Stimulated activated memory B cell treated with anti-CD40 and anti-IgM and Interleukin-4, amounts not matched to agents 10 μg/mL and 1 μg/mL and 100 μg/mL, for 72 hours (primary cell): ENCODE measurements around the gene MAP4.
"Not testable (repeated sequence)": the region's sequence is repeated elsewhere in the genome, so short reads cannot be mapped to it uniquely, and the experiment has no call there.

Source experiments
- ATAC-seq: fragments of 150-1000 bp; cut with Tn5 transposase; 2 replicates; pipeline ENCODE4 v1.10.0; 2021
- H3K27ac Mint-ChIP-seq: one replicate; pipeline ENCODE4 v1.8.0; 2022; ENCODE audit warnings: mild to moderate bottlenecking, mixed read lengths
- H3K27me3 Mint-ChIP-seq: one replicate; pipeline ENCODE4 v1.8.0; 2022; ENCODE audit warnings: mixed read lengths
- H3K36me3 Mint-ChIP-seq: one replicate; pipeline ENCODE4 v1.8.0; 2022; ENCODE audit warnings: mixed read lengths
- H3K4me1 Mint-ChIP-seq: one replicate; pipeline ENCODE4 v1.8.0; 2022; ENCODE audit warnings: mixed read lengths
- H3K4me3 Mint-ChIP-seq: one replicate; pipeline ENCODE4 v1.8.0; 2022; ENCODE audit warnings: mild to moderate bottlenecking, moderate library complexity, mixed read lengths
- H3K9me3 Mint-ChIP-seq: one replicate; pipeline ENCODE4 v1.8.0; 2022; ENCODE audit warnings: mixed read lengths

MAP4 gene

GRCh38 chr3:47908744-47909143, 107.5 kb downstream of the MAP4 start:
- Mint-ChIP-seq H3K4me3 (no peak overlapping the region), H3K4me1 (no peaks in the 10 kb centered on the region), H3K9me3 (no peaks in the 10 kb centered on the region), H3K36me3 (peaks cover 68% of the 10 kb centered on the region), H3K27me3 (no peaks in the 10 kb centered on the region), H3K27ac (no peak overlapping the region)
- ATAC-seq: no peak

- Mint-ChIP-seq H3K9me3 (no peaks in the 10 kb centered on the region), H3K36me3 (peaks cover 76% of the 10 kb centered on the region), H3K4me3 (no peak overlapping the region), H3K27ac (no peak overlapping the region), H3K27me3 (no peaks in the 10 kb centered on the region), H3K4me1 (no peaks in the 10 kb centered on the region)
- ATAC-seq: no peak
Observed at GRCh38 chr3:47907784-47908183, 108.4 kb downstream of the MAP4 start.

- Mint-ChIP-seq H3K9me3 (no peaks in the 10 kb centered on the region), H3K4me1 (no peaks in the 10 kb centered on the region), H3K4me3 (no peak overlapping the region), H3K27me3 (no peaks in the 10 kb centered on the region), H3K27ac (no peak overlapping the region), H3K36me3 (peaks cover 30% of the 10 kb centered on the region)
- ATAC-seq: no peak
Observed at GRCh38 chr3:47902746-47903145, 113.5 kb downstream of the MAP4 start.

- Mint-ChIP-seq H3K27ac (no peak overlapping the region), H3K9me3 (no peaks in the 10 kb centered on the region), H3K36me3 (peaks cover 25% of the 10 kb centered on the region), H3K27me3 (no peaks in the 10 kb centered on the region), H3K4me1 (no peaks in the 10 kb centered on the region), H3K4me3 (no peak overlapping the region)
- no peak for ATAC-seq
Observed at GRCh38 chr3:47901280-47901833, 114.9 kb downstream of the MAP4 start.

- no peaks in the 10 kb centered on the region for H3K27me3 Mint-ChIP-seq
- no peak overlapping the region for H3K4me3 Mint-ChIP-seq
- H3K9me3 Mint-ChIP-seq: no peaks in the 10 kb centered on the region
- H3K27ac Mint-ChIP-seq: no peak overlapping the region
- no peak for ATAC-seq
- no peaks in the 10 kb centered on the region for H3K4me1 Mint-ChIP-seq
- H3K36me3 Mint-ChIP-seq: peaks cover 19% of the 10 kb centered on the region
Observed at GRCh38 chr3:47899495-47900108, 116.6 kb downstream of the MAP4 start.

GRCh38 chr3:47897954-47898353, 118.3 kb downstream of the MAP4 start:
- Mint-ChIP-seq H3K27ac (no peak overlapping the region), H3K9me3 (no peaks in the 10 kb centered on the region), H3K27me3 (no peaks in the 10 kb centered on the region), H3K4me1 (no peaks in the 10 kb centered on the region), H3K36me3 (peaks cover 17% of the 10 kb centered on the region), H3K4me3 (no peak overlapping the region)
- ATAC-seq: no peak

GRCh38 chr3:47896736-47897135, 119.5 kb downstream of the MAP4 start:
- peaks cover 25% of the 10 kb centered on the region for H3K36me3 Mint-ChIP-seq
- H3K4me3 Mint-ChIP-seq: no peak overlapping the region
- H3K27ac Mint-ChIP-seq: no peak overlapping the region
- no peak for ATAC-seq
- no peaks in the 10 kb centered on the region for H3K9me3 Mint-ChIP-seq
- H3K27me3 Mint-ChIP-seq: no peaks in the 10 kb centered on the region
- H3K4me1 Mint-ChIP-seq: no peaks in the 10 kb centered on the region

- Mint-ChIP-seq H3K27ac (no peak overlapping the region), H3K4me1 (no peaks in the 10 kb centered on the region), H3K27me3 (no peaks in the 10 kb centered on the region), H3K36me3 (peaks cover 40% of the 10 kb centered on the region), H3K4me3 (no peak overlapping the region), H3K9me3 (no peaks in the 10 kb centered on the region)
- no peak for ATAC-seq
Observed at GRCh38 chr3:47895241-47895640, 121.0 kb downstream of the MAP4 start.

GRCh38 chr3:47892286-47893040, 123.8 kb downstream of the MAP4 start:
- Mint-ChIP-seq H3K4me3 (no peak overlapping the region), H3K9me3 (no peaks in the 10 kb centered on the region), H3K4me1 (no peaks in the 10 kb centered on the region), H3K36me3 (peaks cover 60% of the 10 kb centered on the region), H3K27me3 (no peaks in the 10 kb centered on the region), H3K27ac (no peak overlapping the region)
- ATAC-seq: no peak

GRCh38 chr3:47891613-47892005, 124.6 kb downstream of the MAP4 start:
- no peak overlapping the region for H3K4me3 Mint-ChIP-seq
- no peaks in the 10 kb centered on the region for H3K9me3 Mint-ChIP-seq
- no peaks in the 10 kb centered on the region for H3K27me3 Mint-ChIP-seq
- no peak overlapping the region for H3K27ac Mint-ChIP-seq
- H3K36me3 Mint-ChIP-seq: peaks cover 67% of the 10 kb centered on the region
- no peaks in the 10 kb centered on the region for H3K4me1 Mint-ChIP-seq
- no peak for ATAC-seq

- ATAC-seq: no peak
- H3K27ac Mint-ChIP-seq: no peak overlapping the region
- H3K4me1 Mint-ChIP-seq: no peaks in the 10 kb centered on the region
- H3K4me3 Mint-ChIP-seq: no peak overlapping the region
- no peaks in the 10 kb centered on the region for H3K9me3 Mint-ChIP-seq
- peaks cover 73% of the 10 kb centered on the region for H3K36me3 Mint-ChIP-seq
- no peaks in the 10 kb centered on the region for H3K27me3 Mint-ChIP-seq
Observed at GRCh38 chr3:47890828-47891612, 125.2 kb downstream of the MAP4 start.

- Mint-ChIP-seq H3K4me3 (no peak overlapping the region), H3K27ac (no peak overlapping the region)
Observed at GRCh38 chr3:47890126-47890827, 125.9 kb downstream of the MAP4 start.

GRCh38 chr3:47888986-47889757, 127.0 kb downstream of the MAP4 start:
- H3K4me1 Mint-ChIP-seq: peaks cover 10% of the 10 kb centered on the region
- H3K4me3 Mint-ChIP-seq: no peak overlapping the region
- H3K36me3 Mint-ChIP-seq: peaks cover 78% of the 10 kb centered on the region
- H3K27me3 Mint-ChIP-seq: no peaks in the 10 kb centered on the region
- no peak overlapping the region for H3K27ac Mint-ChIP-seq
- H3K9me3 Mint-ChIP-seq: no peaks in the 10 kb centered on the region
- ATAC-seq: no peak

More at GRCh38 chr3:47890126-47890827, 125.9 kb downstream of the MAP4 start:
- H3K36me3 Mint-ChIP-seq: peaks cover 71% of the 10 kb centered on the region
- ATAC-seq: no peak
- peaks cover under 1% of the 10 kb centered on the region for H3K4me1 Mint-ChIP-seq
- H3K27me3 Mint-ChIP-seq: no peaks in the 10 kb centered on the region
- no peaks in the 10 kb centered on the region for H3K9me3 Mint-ChIP-seq

GRCh38 chr3:47887991-47888390, 128.2 kb downstream of the MAP4 start:
- not testable (repeated sequence) for H3K27ac Mint-ChIP-seq, H3K9me3 Mint-ChIP-seq, H3K4me3 Mint-ChIP-seq, H3K4me1 Mint-ChIP-seq, H3K27me3 Mint-ChIP-seq, ATAC-seq
- peaks cover 84% of the 10 kb centered on the region for H3K36me3 Mint-ChIP-seq
